ENCODE measurements around the gene HENMT1.

GRCh38 chr1:108701176-108701849 is 40.4 kb upstream of the HENMT1 start:
- TF ChIP-seq CTCF (IDR thresholded peaks at IDR 0.05 in 4 of 5, conservative IDR thresholded peaks at IDR 0.05 in 1 of 5) (no peak), POLR2A (IDR thresholded peaks at IDR 0.05) (no peak)

Measured in gastrocnemius medialis (tissue), 4 donors.